HepG2 (cell line): Measurements from ENCODE around the gene MAPKAPK3. TPM values are rescaled to one million over a fixed set of nuclear protein-coding genes. Genes with fewer than 3 reads are reported as not detected.

Experiments
- ATAC-seq: fragments of 200-7000 bp; cut with Tn5 transposase; 3 replicates; pipeline ENCODE4 v1.9.1; 2020; ENCODE audit warnings: mild to moderate bottlenecking, moderate library complexity
- BruUV-seq: library from RNA; stranded (reverse); fragments of 400-500 nt; replicated peaks from 2 replicates; lab custom pipeline; 2021; lab: Mats Ljungman, UMichigan
- CTCF ChIA-PET: fragments of 300-600 bp; formaldehyde crosslinking; extraction: SDS; loops from one replicate; lab custom pipeline; 2021; ENCODE audit warnings: low total read pairs, inconsistent platforms, low intra/inter-chr PET ratio; lab: Yijun Ruan, JAX
- POLR2A ChIA-PET: fragments of 350-600 bp; sonication (Branson Sonifier 250); formaldehyde crosslinking; loops from one replicate; lab custom pipeline; 2020; ENCODE audit warnings: antibody characterized with exemption, inconsistent platforms; lab: Yijun Ruan, JAX
- DNase-seq: peaks from one replicate; pipeline ENCODE4 v3.0.0-alpha.2; 2015; ENCODE audit warnings: low spot score
- FAIRE-seq: peaks from 3 replicates; lab custom pipeline; 2011; peaks lifted over from hg19 to GRCh38; lab: Jason Lieb, UNC
- H2AFZ ChIP-seq: one replicate; pipeline ENCODE4 v1.6.1; 2011; ENCODE audit warnings: low read length, inconsistent platforms
- H3K27ac ChIP-seq: fragments of 300-600 bp; 3 replicates; pipeline ENCODE4 v1.8.0; 2011; ENCODE audit warnings: mixed run types, mild to moderate bottlenecking, mixed read lengths, low read length, inconsistent platforms; ENCODE audit not compliant: insufficient read depth; ENCODE audit errors: extremely low read length
- H3K27me3 ChIP-seq, 2 experiments: fragments of 200-600 bp in 1 of 2; 2 replicates in 1 of 2; 3 replicates in 1 of 2; pipeline versions ENCODE4 v1.6.0 to v1.8.0; 2011; ENCODE audit warnings: low read length in 2 of 2, mild to moderate bottlenecking in 2 of 2, moderate library complexity in 2 of 2, inconsistent platforms in 1 of 2; ENCODE audit not compliant: insufficient read depth in 2 of 2, control insufficient read depth in 1 of 2
- H3K36me3 ChIP-seq, 2 experiments: fragments of 200-600 bp in 1 of 2; replicated peaks in 1 of 2; 2 replicates in 1 of 2; 3 replicates in 1 of 2; pipeline versions ENCODE4 v1.5.1 to v1.8.0; 2011; ENCODE audit warnings: low read length in 2 of 2, inconsistent platforms in 1 of 2; ENCODE audit not compliant: insufficient read depth in 2 of 2, control insufficient read depth in 1 of 2
- H3K4me1 ChIP-seq: 2 replicates; pipeline ENCODE4 v1.5.1; 2012; ENCODE audit warnings: low read length, inconsistent platforms; ENCODE audit not compliant: insufficient read depth
- H3K4me2 ChIP-seq: 2 replicates; pipeline ENCODE4 v1.6.0; 2011; ENCODE audit warnings: low read depth, low read length, inconsistent platforms
- H3K4me3 ChIP-seq, 3 experiments: fragments of 200-600 bp in 1 of 3; sonication (generic), shearing (Covaris generic) in 1 of 3; replicated peaks in 1 of 3; 2 replicates each; pipeline ENCODE4 v1.5.1; 2011 to 2016; ENCODE audit warnings: low read length in 3 of 3, inconsistent platforms in 2 of 3, low read depth in 2 of 3, mild to moderate bottlenecking in 2 of 3, control low read depth in 1 of 3, mixed read lengths in 1 of 3; ENCODE audit not compliant: insufficient read depth in 1 of 3
- H3K79me2 ChIP-seq: one replicate; pipeline ENCODE4 v1.6.1; 2011; ENCODE audit warnings: low read length, inconsistent platforms; ENCODE audit not compliant: insufficient read depth
- H3K9ac ChIP-seq: 2 replicates; pipeline ENCODE4 v1.6.0; 2011; ENCODE audit warnings: mild to moderate bottlenecking, low read depth, low read length, inconsistent platforms; ENCODE audit not compliant: insufficient read depth
- H3K9me3 ChIP-seq: 2 replicates; pipeline ENCODE4 v1.5.1; 2012; ENCODE audit warnings: mild to moderate bottlenecking, low read length
- H4K20me1 ChIP-seq: 2 replicates; pipeline ENCODE4 v1.6.0; 2011; ENCODE audit warnings: inconsistent platforms, mild to moderate bottlenecking, low read length, moderate library complexity; ENCODE audit not compliant: insufficient read depth
- AKAP8 ChIP-seq: sonication (generic); formaldehyde crosslinking; IDR thresholded peaks from 2 replicates; pipeline ENCODE4 v1.5.1; 2020; ENCODE audit warnings: mild to moderate bottlenecking, missing genetic modification reagents
- ESRRA ChIP-seq: sonication (generic); formaldehyde crosslinking; IDR thresholded peaks from 2 replicates; pipeline ENCODE4 v1.5.1; 2020; ENCODE audit warnings: mild to moderate bottlenecking, low read depth, missing genetic modification reagents
- FOXP1 ChIP-seq, 2 experiments: fragments of 450-650 bp in 1 of 2; IDR thresholded peaks; 2 replicates each; pipeline ENCODE4 v1.6.1; 2017 to 2018; ENCODE audit warnings: antibody characterized with exemption in 1 of 2
- GPBP1L1 ChIP-seq: sonication (generic); formaldehyde crosslinking; IDR thresholded peaks from 2 replicates; pipeline ENCODE4 v1.5.0; 2020; ENCODE audit warnings: mild to moderate bottlenecking, missing genetic modification reagents
- HNRNPLL ChIP-seq: fragments of 200-400 bp; formaldehyde crosslinking; IDR thresholded peaks from 2 replicates; pipeline ENCODE4 v1.6.1; 2017; ENCODE audit warnings: mild to moderate bottlenecking, low read depth, low read length; ENCODE audit not compliant: poor library complexity, severe bottlenecking
- KDM6A ChIP-seq: IDR thresholded peaks from 2 replicates; pipeline ENCODE4 v1.6.1; 2016; ENCODE audit warnings: low read depth
- KLF16 ChIP-seq, 2 experiments: sonication (generic) in 1 of 2; formaldehyde crosslinking in 1 of 2; IDR thresholded peaks; 2 replicates each; pipeline versions ENCODE4 v1.6.1 to v1.8.0; 2016 to 2023; ENCODE audit warnings: missing genetic modification reagents in 2 of 2, missing compliant biosample characterization in 1 of 2
- MAZ ChIP-seq, 2 experiments: sonication (generic) in 1 of 2; formaldehyde crosslinking in 1 of 2; IDR thresholded peaks; 2 replicates each; pipeline versions ENCODE4 v1.5.0 to v1.6.1; 2012 to 2020; ENCODE audit warnings: low read depth in 2 of 2, mild to moderate bottlenecking in 2 of 2, borderline replicate concordance in 1 of 2, improper control_type of control experiment in 1 of 2, low read length in 1 of 2, missing genetic modification reagents in 1 of 2, moderate library complexity in 1 of 2
- NBN ChIP-seq: fragments of 450-650 bp; conservative IDR thresholded peaks from 2 replicates; pipeline ENCODE4 v1.6.1; 2017
- PBX2 ChIP-seq: IDR thresholded peaks from 2 replicates; pipeline ENCODE4 v1.6.1; 2016; ENCODE audit warnings: control low read depth
- ZNF20 ChIP-seq: sonication (generic); formaldehyde crosslinking; IDR thresholded peaks from 2 replicates; pipeline ENCODE4 v1.4.0; 2020; ENCODE audit warnings: mild to moderate bottlenecking, moderate library complexity, missing genetic modification reagents
- ZNF780A ChIP-seq: sonication (generic); formaldehyde crosslinking; IDR thresholded peaks from 2 replicates; pipeline ENCODE4 v1.8.0; 2022; ENCODE audit warnings: mild to moderate bottlenecking, missing genetic modification reagents, moderate library complexity
- ZNF839 ChIP-seq: sonication (generic); formaldehyde crosslinking; IDR thresholded peaks from 2 replicates; pipeline ENCODE4 v1.4.0; 2020; ENCODE audit warnings: missing genetic modification reagents, mild to moderate bottlenecking, borderline replicate concordance
- WGBS: methylation state at CpG from one replicate; pipeline ENCODE4 v1.1.6; 2017; ENCODE audit warnings: low lambda C conversion rate; 5-methylcytosine and 5-hydroxymethylcytosine counted together
- in situ Hi-C: cut with HindIII; loops from 2 replicates; pipeline ENCODE4 v1.10.0; 2017; ENCODE audit warnings: low pct_unique_long_range_greater_than_20kb; ENCODE audit not compliant: extremely low pct_ligation_motif_present
- intact Hi-C: fragments of 100-400 bp; cut with micrococcal nuclease; formaldehyde crosslinking; loops from one replicate; pipeline ENCODE4 v1.10.0; 2022; ENCODE audit not compliant: unreplicated experiment
- polyA plus RNA-seq, 8 experiments: library from polyadenylated mRNA; depleted of rRNA in 3 of 8; stranded (reverse) in 7 of 8; unstranded in 1 of 8; fragments of >200 nt; fragmentation: Illumina TruSeq in 4 of 8; extraction: Trizol in 4 of 8; gene quantifications; 2 replicates each; pipeline versions ENCODE4 v1.2.1 to v1.2.3, GENCODE V29; 2011 to 2016; ENCODE audit warnings: low read depth in 4 of 8, missing spikeins in 1 of 8, mixed read lengths in 1 of 8; ENCODE audit not compliant: insufficient read depth in 1 of 8
- total RNA-seq, 5 experiments: library from RNA; depleted of rRNA; stranded (reverse); fragments of >200 nt; fragmentation: Illumina TruSeq; extraction: Trizol; gene quantifications; 2 replicates each; pipeline ENCODE4 v1.2.3, GENCODE V29; 2016; ENCODE audit warnings: low read depth in 1 of 5

Gene MAPKAPK3
- total and polyA plus RNA-seq, 2 of the 13 experiments (the other 11 are each of a cell fraction or from before 2014, with no cell fraction given): 39.9 to 41.2 TPM

- CTCF ChIA-PET: no interaction called here
- Histone ChIP-seq H3K27ac (no peak overlapping the region), H3K9me3 (no peaks in the 10 kb centered on the region), H3K36me3 (peaks cover 0 to 3% of the 10 kb centered on the region in 2 experiments; a peak in 2 of 5 replicates), H3K4me2 (no peak overlapping the region), H3K27me3 (no peaks in the 10 kb centered on the region; a peak in 1 of 5 replicates), H3K79me2 (peaks cover 7% of the 10 kb centered on the region), H4K20me1 (no peaks in the 10 kb centered on the region), H3K9ac (no peak overlapping the region), H2AFZ (no peak overlapping the region), H3K4me1 (peaks cover 50% of the 10 kb centered on the region), H3K4me3 (no peak overlapping the region)
- ATAC-seq (no peak), FAIRE-seq (no peak), DNase-seq (no peak)
- TF ChIP-seq ZNF839 (CRISPR knock-in tag) (no peak), NBN (no peak), FOXP1 (IDR thresholded peaks at IDR 0.05) (no peak), FOXP1 (CRISPR knock-in tag; IDR thresholded peaks at IDR 0.05) (no peak), ZNF20 (CRISPR knock-in tag) (no peak), AKAP8 (no peak), KDM6A (CRISPR knock-in tag) (no peak), PBX2 (no peak), HNRNPLL (no peak), ZNF780A (CRISPR knock-in tag) (no peak), ESRRA (CRISPR knock-in tag) (no peak), KLF16 (CRISPR knock-in tag; IDR thresholded peaks at IDR 0.05) (no peak), GPBP1L1 (CRISPR knock-in tag) (no peak), MAZ (IDR thresholded peaks at IDR 0.05; ENCODE audit: borderline replicate concordance, low read depth, low read length) (no peak), MAZ (CRISPR knock-in tag; IDR thresholded peaks at IDR 0.05; ENCODE audit: low read depth) (no peak)
- intact Hi-C loops (no loop called here), in situ Hi-C loops (no loop called here)
- POLR2A ChIA-PET: no interaction called here
- WGBS: 98% methylated on average over 4 of the region's 4 CpGs
- no TSS peak for BruUV-seq
These were observed 3.9 kb downstream of the MAPKAPK3 start for GRCh38 chr3:50620820-50621219.
